Muscle of back (tissue), 11 donors: ENCODE measurements around the gene NAV2. TPM values are rescaled to one million over a fixed set of nuclear protein-coding genes. Genes with fewer than 3 reads are reported as not detected.
"Not testable (repeated sequence)": the region's sequence is repeated elsewhere in the genome, so short reads cannot be mapped to it uniquely, and the experiment has no call there.

Source experiments
- DNase-seq, 3 donors: peaks; one replicate each; pipeline versions ENCODE4 v3.0.0 to v3.0.0-alpha.2; 2013
- polyA plus RNA-seq, 10 donors: library from polyadenylated mRNA; unstranded; fragments of 120-200 nt; gene quantifications; one replicate each; pipeline ENCODE4 v1.2.1, GENCODE V29; 2013; ENCODE audit not compliant: insufficient read length in 10 of 10

NAV2 gene
- polyA plus RNA-seq, 10 donors: 33.6 to 76.3 (median 48.3) TPM

- DNase-seq: peak in 1 of 3 donors; percentile 55
These were observed 235.0 kb downstream of the NAV2 start for GRCh38 chr11:19947537-19948114.

GRCh38 chr11:19949606-19950005, 237.0 kb downstream of the NAV2 start:
- DNase-seq: no peak

DNA sequence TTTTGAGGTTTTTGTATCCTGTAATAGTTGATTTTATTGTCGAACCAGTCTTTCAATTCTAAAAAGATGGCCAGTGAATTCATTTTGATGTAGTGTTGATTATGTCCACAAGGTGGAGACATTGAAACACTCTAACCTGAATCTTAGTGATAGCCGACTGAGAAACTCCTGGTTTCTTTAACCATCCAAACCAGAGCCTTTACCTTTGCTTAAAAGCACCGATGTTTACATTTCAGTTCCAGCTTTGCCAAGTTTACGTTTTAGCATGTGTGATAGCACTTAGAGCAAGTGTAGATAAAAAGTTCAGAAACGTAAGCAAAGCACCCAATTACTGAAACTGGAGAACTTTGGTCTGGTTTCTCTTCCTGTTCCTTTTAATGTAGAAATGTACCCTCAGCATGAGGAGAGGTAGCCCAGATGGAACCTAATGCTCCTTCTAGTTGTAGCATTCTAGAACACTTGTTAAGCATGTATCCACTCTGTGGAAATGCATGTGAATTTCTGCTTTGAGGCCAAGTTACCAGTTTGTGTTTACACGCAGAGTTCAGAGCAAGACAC, 239.0 kb downstream of the NAV2 start:
- peak in 2 of 3 donors; percentile 55 to 68 for DNase-seq

GRCh38 chr11:19952116-19952605, 239.5 kb downstream of the NAV2 start:
- no peak for DNase-seq

GRCh38 chr11:19952911-19953310, 240.3 kb downstream of the NAV2 start:
- no peak for DNase-seq

DNA sequence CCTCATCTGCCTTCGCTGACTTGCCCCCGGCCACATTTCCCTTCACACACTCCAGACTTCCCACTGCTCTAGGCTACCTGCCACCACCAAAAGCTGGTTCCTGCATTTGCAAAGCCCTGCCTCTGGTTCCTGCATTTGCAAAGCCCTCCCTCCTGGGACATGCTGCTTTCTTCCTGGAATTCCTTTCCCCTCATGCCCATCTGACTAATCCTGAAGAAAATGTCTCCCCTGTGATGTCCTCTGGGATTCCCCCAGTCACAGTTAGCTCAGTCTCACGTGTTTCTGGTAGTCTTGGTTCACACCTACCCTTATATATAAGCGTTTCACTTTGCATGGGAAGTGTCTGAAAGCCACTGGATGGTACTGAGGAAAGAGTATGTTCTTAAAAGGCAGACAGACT, 240.7 kb downstream of the NAV2 start:
- DNase-seq: no peak

GRCh38 chr11:19953909-19954308, 241.3 kb downstream of the NAV2 start:
- DNase-seq: peak in 1 of 3 donors; percentile 49

GRCh38 chr11:19954899-19955298, 242.3 kb downstream of the NAV2 start:
- no peak for DNase-seq

GRCh38 chr11:19955660-19956059, 243.0 kb downstream of the NAV2 start:
- no peak for DNase-seq

GRCh38 chr11:19956228-19956627, 243.6 kb downstream of the NAV2 start:
- DNase-seq: no peak

DNA sequence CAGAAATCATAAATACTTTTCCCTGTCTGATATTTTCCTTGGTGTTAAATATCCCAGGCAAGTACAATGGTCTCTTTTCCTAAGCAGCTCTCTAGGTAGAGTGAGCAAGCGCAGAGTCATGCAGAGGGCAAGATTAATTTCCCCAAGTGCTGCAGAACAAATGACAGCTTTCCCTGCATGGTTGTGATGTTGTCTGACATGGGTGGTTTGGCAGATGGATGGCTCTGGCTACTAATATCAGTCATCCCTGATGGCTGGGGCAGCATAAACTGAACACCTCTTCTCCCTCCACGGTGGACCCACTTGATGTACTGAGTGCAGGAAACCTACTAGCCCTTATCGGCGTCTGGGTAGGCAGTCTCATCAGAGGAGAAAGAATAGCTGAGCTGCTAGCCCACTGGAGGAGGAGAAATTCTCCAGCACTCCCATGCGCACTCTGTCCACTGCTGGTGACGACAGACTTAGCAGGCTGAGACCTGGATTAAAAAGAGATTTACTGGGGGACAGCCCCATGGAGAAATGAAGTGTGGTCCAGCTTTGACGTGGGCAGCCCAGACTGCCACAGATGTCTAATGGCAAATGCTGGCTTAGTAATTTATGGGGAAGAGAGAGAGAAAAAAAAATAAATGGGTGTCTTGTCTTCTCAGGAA, 244.8 kb downstream of the NAV2 start:
- DNase-seq: no peak

- DNase-seq: no peak
These were observed 245.6 kb downstream of the NAV2 start for GRCh38 chr11:19958204-19958603.

DNA sequence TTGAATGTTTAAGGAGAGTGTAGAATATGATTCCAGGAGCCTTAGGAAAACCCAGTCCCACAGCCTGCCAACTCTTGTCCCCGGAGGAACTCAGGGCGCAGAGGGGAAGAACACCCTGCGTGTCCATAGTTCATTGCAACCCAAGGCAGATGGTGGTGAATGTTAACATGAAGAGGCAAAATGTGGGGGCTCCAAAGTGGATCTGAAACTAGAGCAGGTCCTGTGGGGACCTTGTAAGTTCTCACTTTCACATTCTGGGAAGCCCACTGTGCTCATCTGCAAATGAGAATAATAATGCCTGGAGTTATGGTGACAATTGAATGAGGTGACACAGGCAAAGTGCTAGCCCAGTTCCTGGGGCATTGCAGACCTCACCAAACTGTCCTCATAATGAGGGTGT, 246.6 kb downstream of the NAV2 start:
- DNase-seq: no peak

DNA sequence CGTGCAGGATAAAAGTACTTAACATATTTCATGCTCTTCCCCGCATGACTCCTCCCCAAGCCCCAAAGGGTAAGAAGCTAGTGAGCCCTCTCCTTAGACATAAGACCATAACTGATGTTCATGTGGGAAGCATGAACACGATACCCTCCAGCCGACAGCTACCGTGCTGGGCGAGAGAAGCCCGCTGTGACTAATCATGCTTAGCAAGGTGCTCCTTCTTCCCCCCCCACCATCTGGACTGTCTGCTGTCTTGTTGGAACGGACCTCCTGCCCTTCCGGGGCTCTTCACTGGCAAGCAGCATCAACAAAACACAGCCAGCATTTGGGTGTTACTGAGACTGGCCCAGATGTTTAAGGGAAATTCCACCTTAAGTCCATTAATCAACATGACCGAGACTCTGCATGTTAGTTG, 247.0 kb downstream of the NAV2 start:
- DNase-seq: no peak

- not testable (repeated sequence) for DNase-seq
These were observed 247.8 kb downstream of the NAV2 start for GRCh38 chr11:19960410-19960809.

GRCh38 chr11:19961225-19961624, 248.6 kb downstream of the NAV2 start:
- no peak for DNase-seq

- DNase-seq: no peak
These were observed 249.6 kb downstream of the NAV2 start for GRCh38 chr11:19962053-19962800.

DNA sequence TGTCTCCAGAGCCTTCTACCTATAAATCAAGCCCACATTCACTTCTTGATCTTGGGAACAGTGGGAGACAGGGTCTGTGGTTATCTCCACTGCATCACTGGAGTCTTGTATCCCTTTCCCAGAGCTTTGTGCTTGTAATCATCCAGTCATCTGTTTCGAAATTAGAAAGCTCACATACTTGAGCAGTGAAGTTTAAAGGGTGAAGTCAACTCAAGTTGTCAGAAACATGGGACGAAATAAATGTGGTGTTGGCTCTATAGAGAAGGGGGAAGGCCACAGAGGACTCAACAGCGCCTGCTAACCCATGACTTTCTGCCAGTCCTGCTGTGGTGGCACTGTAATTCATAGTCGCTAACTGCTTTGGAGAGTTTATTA, 250.2 kb downstream of the NAV2 start:
- DNase-seq: peak in 1 of 3 donors; percentile 64

GRCh38 chr11:19963697-19964387, 251.2 kb downstream of the NAV2 start:
- no peak for DNase-seq

- peak; percentile 9 to 61 (median 21) for DNase-seq
These were observed 253.8 kb downstream of the NAV2 start for GRCh38 chr11:19966441-19966840.

- no peak for DNase-seq
These were observed 254.3 kb downstream of the NAV2 start for GRCh38 chr11:19966927-19967326.

DNA sequence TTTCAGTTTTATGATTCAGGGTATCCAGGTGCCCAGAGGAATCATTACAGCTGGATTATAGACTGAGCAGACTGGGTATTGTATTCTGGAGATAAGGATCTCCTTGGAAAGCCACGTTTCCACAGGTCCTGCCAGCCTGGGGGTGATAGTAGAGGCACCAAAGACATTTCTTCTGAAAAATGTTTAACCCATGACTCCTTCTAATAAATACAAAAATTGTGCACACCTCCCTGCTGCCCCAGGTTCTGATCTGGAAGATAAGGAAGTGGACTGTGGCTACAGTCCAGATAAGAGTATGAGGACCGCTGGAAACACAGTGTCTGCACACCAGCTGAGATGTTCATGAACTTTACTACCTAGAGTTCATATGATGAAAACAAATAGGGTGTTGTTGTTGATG, 255.2 kb downstream of the NAV2 start:
- DNase-seq: no peak
